A549 (cell line): ENCODE data around the gene CTU2. TPM values are rescaled to one million over a fixed set of nuclear protein-coding genes. Genes with fewer than 3 reads are reported as not detected.

Experiments
- ATAC-seq, 2 experiments: fragments of 200-7000 bp in 1 of 2; fragments of >200 bp in 1 of 2; cut with Nextera tagmentation in 1 of 2; cut with Tn5 transposase in 1 of 2; 3 replicates each; pipeline versions ENCODE4 v1.8.0 to v1.9.1; 2018 to 2020; ENCODE audit warnings: mild to moderate bottlenecking in 1 of 2, moderate library complexity in 1 of 2
- CTCF ChIA-PET: fragments of 300-600 bp; sonication (Branson Sonifier 250); formaldehyde crosslinking; extraction: SDS; loops from one replicate; lab custom pipeline; 2021; ENCODE audit warnings: antibody characterized with exemption, inconsistent platforms; lab: Yijun Ruan, JAX
- POLR2A ChIA-PET: fragments of 350-600 bp; formaldehyde crosslinking; extraction: SDS; loops from one replicate; lab custom pipeline; 2021; ENCODE audit warnings: antibody characterized with exemption, inconsistent platforms; lab: Yijun Ruan, JAX
- DNase-seq, 2 experiments: peaks; one replicate each; pipeline versions ENCODE4 v3.0.0 to v3.0.0-alpha.2; 2011 to 2016; ENCODE audit warnings: low read depth in 1 of 2, low spot score in 1 of 2
- FAIRE-seq: peaks from 2 replicates; lab custom pipeline; 2011; peaks lifted over from hg19 to GRCh38; lab: Jason Lieb, UNC
- H3K27ac ChIP-seq, 2 experiments: fragments of >200 bp; sonication (Bioruptor Twin); formaldehyde crosslinking; 3 replicates each; pipeline ENCODE4 v1.5.1; 2016 to 2017
- H3K4me1 ChIP-seq: fragments of >200 bp; sonication (Bioruptor Twin); formaldehyde crosslinking; 3 replicates; pipeline ENCODE4 v1.6.1; 2016
- H3K4me2 ChIP-seq: fragments of >200 bp; sonication (Bioruptor Twin); formaldehyde crosslinking; 3 replicates; pipeline ENCODE4 v1.6.1; 2016
- H3K4me3 ChIP-seq: fragments of >200 bp; sonication (Bioruptor Twin); formaldehyde crosslinking; 3 replicates; pipeline ENCODE4 v1.5.1; 2016
- H3K9me3 ChIP-seq: fragments of >200 bp; sonication (Bioruptor Twin); formaldehyde crosslinking; 3 replicates; pipeline ENCODE4 v1.6.1; 2016
- CBX8 ChIP-seq: fragments of 200-600 bp; sonication (generic); IDR thresholded peaks from 2 replicates; pipeline ENCODE4 v1.6.1; 2016
- CEBPB ChIP-seq, 2 experiments: fragments of >200 bp in 1 of 2; sonication (Bioruptor Twin) in 1 of 2; formaldehyde crosslinking in 1 of 2; IDR thresholded peaks; 2 replicates each; pipeline ENCODE4 v1.6.1; 2012 to 2016
- EHMT2 ChIP-seq: fragments of 200-600 bp; sonication (generic); IDR thresholded peaks from 2 replicates; pipeline ENCODE4 v1.6.1; 2016; ENCODE audit warnings: antibody characterized with exemption, low read depth, mild to moderate bottlenecking, moderate library complexity
- FOSB ChIP-seq: fragments of 250-450 bp; sonication (Bioruptor Pico); IDR thresholded peaks from 2 replicates; pipeline ENCODE4 v1.5.0; 2020; ENCODE audit warnings: mild to moderate bottlenecking, moderate library complexity
- HOXA7 ChIP-seq: fragments of 250-450 bp; sonication (Bioruptor Pico); IDR thresholded peaks from 2 replicates; pipeline ENCODE4 v1.5.0; 2020; ENCODE audit warnings: mild to moderate bottlenecking, moderate library complexity
- JUN ChIP-seq, 2 experiments: fragments of >200 bp; sonication (Bioruptor Twin); formaldehyde crosslinking; IDR thresholded peaks; 2 replicates in 1 of 2; 3 replicates in 1 of 2; pipeline ENCODE4 v1.6.1; 2016 to 2017
- JUNB ChIP-seq: fragments of >200 bp; sonication (Bioruptor Twin); formaldehyde crosslinking; IDR thresholded peaks from 2 replicates; pipeline ENCODE4 v1.6.1; 2016
- KDM1A ChIP-seq: fragments of 200-600 bp; sonication (generic); IDR thresholded peaks from 2 replicates; pipeline ENCODE4 v1.6.1; 2016; ENCODE audit warnings: low read depth, mild to moderate bottlenecking
- MYC ChIP-seq: IDR thresholded peaks from 2 replicates; pipeline ENCODE4 v1.6.1; 2012; ENCODE audit warnings: mild to moderate bottlenecking, inconsistent platforms, low read length, improper control_type of control experiment, borderline replicate concordance
- NR3C1 ChIP-seq: fragments of >200 bp; sonication (Bioruptor Twin); formaldehyde crosslinking; IDR thresholded peaks from 3 replicates; pipeline ENCODE4 v1.6.1; 2017
- POLR2AphosphoS2 ChIP-seq: conservative IDR thresholded peaks from 2 replicates; pipeline ENCODE4 v1.6.1; 2012; ENCODE audit warnings: low read length, improper control_type of control experiment, inconsistent platforms
- RCOR1 ChIP-seq: fragments of 150-350 bp; IDR thresholded peaks from 2 replicates; pipeline ENCODE4 v1.6.1; 2014; ENCODE audit warnings: antibody characterized with exemption, low read length, low read depth
- RFX5 ChIP-seq: fragments of 450-650 bp; IDR thresholded peaks from 2 replicates; pipeline ENCODE4 v1.7.1; 2014; ENCODE audit warnings: antibody characterized with exemption, mild to moderate bottlenecking, moderate library complexity
- SREBF2 ChIP-seq: fragments of 450-650 bp; IDR thresholded peaks from 2 replicates; pipeline ENCODE4 v1.6.1; 2014; ENCODE audit warnings: mild to moderate bottlenecking, moderate library complexity
- TP53 ChIP-seq: fragments of 250-450 bp; sonication (Bioruptor Pico); IDR thresholded peaks from 2 replicates; pipeline ENCODE4 v1.5.0; 2021; ENCODE audit warnings: mild to moderate bottlenecking, moderate library complexity
- ZFP36 ChIP-seq: fragments of 450-650 bp; IDR thresholded peaks from 2 replicates; pipeline ENCODE4 v1.6.1; 2014; ENCODE audit warnings: borderline replicate concordance; ENCODE audit not compliant: partially characterized antibody
- WGBS: methylation state at CpG from one replicate; pipeline ENCODE4 v1.1.6; 2017; ENCODE audit errors: missing lambda C conversion rate; 5-methylcytosine and 5-hydroxymethylcytosine counted together
- polyA plus RNA-seq, 4 experiments: library from polyadenylated mRNA; depleted of rRNA in 3 of 4; stranded (reverse); fragments of >200 nt; fragmentation: RNase III in 1 of 4; extraction: RNeasy Plus Mini Kit Qiagen cat#74134 plus additional on column Dnase treatment in 1 of 4; gene quantifications; 2 replicates in 3 of 4; 3 replicates in 1 of 4; pipeline ENCODE4 v1.2.3, GENCODE V29; 2011 to 2017
- TF ChIP-seq, protein P1 (sequence below): IDR thresholded peaks from 2 replicates; pipeline ENCODE4 v1.6.1; 2012
- TF ChIP-seq, protein P2 (sequence below): fragments of 250-450 bp; sonication (Bioruptor Pico); IDR thresholded peaks from 2 replicates; pipeline ENCODE4 v1.5.0; 2020; ENCODE audit warnings: low read depth, mild to moderate bottlenecking, moderate library complexity
- TF ChIP-seq, protein P3 (sequence below): fragments of >200 bp; sonication (Bioruptor Twin); formaldehyde crosslinking; IDR thresholded peaks from 3 replicates; pipeline ENCODE4 v1.6.1; 2016
- TF ChIP-seq, protein P4 (sequence below): fragments of 150-350 bp; IDR thresholded peaks from 2 replicates; pipeline ENCODE4 v1.6.1; 2014; ENCODE audit warnings: low read depth, mild to moderate bottlenecking, low read length

Gene CTU2
- polyA plus RNA-seq, 2 of the 4 experiments (the other 2 are of a cell fraction), result 16.4 to 21.8 TPM

DNA sequence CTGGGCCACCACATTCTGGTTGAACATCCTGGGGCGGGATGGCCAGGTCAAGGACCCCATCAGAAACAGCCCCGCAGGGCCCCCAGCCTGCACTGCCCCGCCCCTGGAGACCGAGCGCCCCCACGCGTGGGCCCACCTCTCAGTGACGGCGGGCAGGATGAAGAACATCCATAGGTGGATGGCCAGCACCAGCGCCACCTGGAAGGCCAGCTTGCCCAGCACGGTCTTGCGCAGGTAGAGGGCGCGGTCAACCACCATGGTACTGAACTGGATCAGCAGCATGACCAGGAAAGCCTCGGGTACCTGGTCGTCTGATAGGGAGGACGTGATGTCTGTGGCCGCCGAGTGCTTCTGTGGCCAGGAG, 13.6 kb downstream of the CTU2 start:
- ATAC-seq, result no peak
- TF ChIP-seq, protein P1, sequence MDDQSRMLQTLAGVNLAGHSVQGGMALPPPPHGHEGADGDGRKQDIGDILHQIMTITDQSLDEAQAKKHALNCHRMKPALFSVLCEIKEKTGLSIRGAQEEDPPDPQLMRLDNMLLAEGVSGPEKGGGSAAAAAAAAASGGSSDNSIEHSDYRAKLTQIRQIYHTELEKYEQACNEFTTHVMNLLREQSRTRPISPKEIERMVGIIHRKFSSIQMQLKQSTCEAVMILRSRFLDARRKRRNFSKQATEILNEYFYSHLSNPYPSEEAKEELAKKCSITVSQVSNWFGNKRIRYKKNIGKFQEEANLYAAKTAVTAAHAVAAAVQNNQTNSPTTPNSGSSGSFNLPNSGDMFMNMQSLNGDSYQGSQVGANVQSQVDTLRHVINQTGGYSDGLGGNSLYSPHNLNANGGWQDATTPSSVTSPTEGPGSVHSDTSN, result no peak
- TF ChIP-seq SREBF2, result no peak
- TF ChIP-seq, all 56 proteins: peak for 0
- no peaks in the 10 kb centered on the region for H3K9me3 ChIP-seq
- H3K27ac ChIP-seq, result no peak overlapping the region
- CTCF ChIA-PET, result interaction anchor here (0.7 to 9.1 kb wide), 4 partner anchors 16 to 447 kb away, joined by 3 to 105 read pairs (median 4); no protein-coding TSS in a partner anchor
- WGBS, result 91% methylated on average over 8 of the region's 19 CpGs
- no peak overlapping the region for H3K4me2 ChIP-seq
- POLR2A ChIA-PET, result no interaction called here
- FAIRE-seq (no peak), DNase-seq (no peak)
- no peak overlapping the region for H3K4me3 ChIP-seq
- no peaks in the 10 kb centered on the region for H3K4me1 ChIP-seq

DNA sequence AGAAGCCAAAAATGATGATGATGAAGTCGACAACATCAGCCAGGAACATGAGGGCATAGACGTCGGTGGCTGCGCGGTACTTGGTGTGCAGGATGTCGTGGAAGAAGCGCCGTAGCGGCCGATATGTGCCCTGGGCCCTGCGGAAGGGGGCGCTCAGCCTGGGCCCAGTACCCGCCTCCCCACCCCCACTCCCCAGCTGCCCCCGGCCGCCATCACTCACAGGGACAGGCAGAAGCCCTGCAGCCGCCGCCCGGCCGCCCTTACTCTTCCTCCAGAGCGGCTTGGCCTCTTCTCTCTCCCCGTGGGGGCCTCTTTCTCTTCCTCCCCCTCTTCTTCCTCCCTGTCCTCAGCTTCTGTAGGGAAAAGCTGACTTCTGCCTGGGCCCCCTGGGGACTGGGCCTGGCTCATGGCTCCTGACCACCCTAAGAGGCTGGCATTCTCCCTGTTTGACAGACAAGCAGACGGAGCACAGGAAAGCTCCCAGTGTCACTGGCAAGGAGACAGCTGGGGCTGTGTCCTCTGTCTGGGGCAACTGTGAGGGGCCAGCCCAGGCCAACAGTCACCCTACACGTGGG, 14.2 kb downstream of the CTU2 start:
- FAIRE-seq, result no peak
- H3K9me3 ChIP-seq, result no peaks in the 10 kb centered on the region
- no peak for DNase-seq
- TF ChIP-seq, protein P2, sequence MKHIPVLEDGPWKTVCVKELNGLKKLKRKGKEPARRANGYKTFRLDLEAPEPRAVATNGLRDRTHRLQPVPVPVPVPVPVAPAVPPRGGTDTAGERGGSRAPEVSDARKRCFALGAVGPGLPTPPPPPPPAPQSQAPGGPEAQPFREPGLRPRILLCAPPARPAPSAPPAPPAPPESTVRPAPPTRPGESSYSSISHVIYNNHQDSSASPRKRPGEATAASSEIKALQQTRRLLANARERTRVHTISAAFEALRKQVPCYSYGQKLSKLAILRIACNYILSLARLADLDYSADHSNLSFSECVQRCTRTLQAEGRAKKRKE, result no peak
- TF ChIP-seq CBX8, result no peak
- TF ChIP-seq JUNB, result no peak
- no peak for TF ChIP-seq RCOR1
- no peak for TF ChIP-seq NR3C1
- TF ChIP-seq MYC, result no peak
- no peak for TF ChIP-seq POLR2AphosphoS2
- H3K4me2 ChIP-seq, result no peak overlapping the region
- H3K27ac ChIP-seq, result no peak overlapping the region
- H3K4me1 ChIP-seq, result no peaks in the 10 kb centered on the region
- ChIA-PET CTCF (interaction anchor here (0.6 to 9.1 kb wide), 6 partner anchors 10 to 446 kb away, joined by 3 to 105 read pairs (median 4); no protein-coding TSS in a partner anchor), POLR2A (no interaction called here)
- 96% methylated on average over 21 of the region's 23 CpGs for WGBS
- ATAC-seq, result no peak
- no peak overlapping the region for H3K4me3 ChIP-seq

DNA sequence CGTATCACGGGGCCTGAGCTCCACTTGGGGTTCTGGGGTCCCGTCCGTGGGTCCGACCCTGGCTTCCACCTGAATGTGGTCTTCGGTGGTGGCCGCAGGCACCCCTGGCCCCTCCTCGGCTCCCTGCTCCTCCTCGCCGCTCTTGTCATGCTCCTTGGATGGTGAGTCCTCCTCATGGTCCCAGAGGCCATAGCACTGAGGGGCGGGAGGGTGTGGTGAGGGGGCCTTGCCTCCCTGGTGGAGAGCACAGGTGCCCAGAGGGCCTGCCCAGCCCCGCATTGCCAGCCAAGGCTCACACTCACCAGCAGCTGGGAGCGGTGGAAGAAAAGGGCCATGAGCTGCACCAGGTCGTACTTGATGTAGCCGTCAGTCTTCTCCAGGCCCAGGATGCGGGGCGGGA, 14.9 kb downstream of the CTU2 start:
- no peak for DNase-seq
- ATAC-seq, result no peak
- no peak overlapping the region for H3K27ac ChIP-seq
- ChIA-PET POLR2A (no interaction called here), CTCF (interaction anchor here (0.6 to 9.1 kb wide), 3 partner anchors 9 to 149 kb away, joined by 3 to 105 read pairs (median 4); no protein-coding TSS in a partner anchor)
- H3K9me3 ChIP-seq, result no peaks in the 10 kb centered on the region
- H3K4me1 ChIP-seq, result no peaks in the 10 kb centered on the region
- no peak overlapping the region for H3K4me3 ChIP-seq
- 93% methylated on average over 17 of the region's 17 CpGs for WGBS
- H3K4me2 ChIP-seq, result no peak overlapping the region
- TF ChIP-seq CEBPB (IDR thresholded peaks at IDR 0.05), result no peak
- TF ChIP-seq CBX8, result no peak
- TF ChIP-seq, protein P3, sequence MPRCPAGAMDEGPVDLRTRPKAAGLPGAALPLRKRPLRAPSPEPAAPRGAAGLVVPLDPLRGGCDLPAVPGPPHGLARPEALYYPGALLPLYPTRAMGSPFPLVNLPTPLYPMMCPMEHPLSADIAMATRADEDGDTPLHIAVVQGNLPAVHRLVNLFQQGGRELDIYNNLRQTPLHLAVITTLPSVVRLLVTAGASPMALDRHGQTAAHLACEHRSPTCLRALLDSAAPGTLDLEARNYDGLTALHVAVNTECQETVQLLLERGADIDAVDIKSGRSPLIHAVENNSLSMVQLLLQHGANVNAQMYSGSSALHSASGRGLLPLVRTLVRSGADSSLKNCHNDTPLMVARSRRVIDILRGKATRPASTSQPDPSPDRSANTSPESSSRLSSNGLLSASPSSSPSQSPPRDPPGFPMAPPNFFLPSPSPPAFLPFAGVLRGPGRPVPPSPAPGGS, result no peak
- no peak for TF ChIP-seq TP53
- no peak for TF ChIP-seq EHMT2
- no peak for TF ChIP-seq FOSB (CRISPR knock-in tag)
- no peak for TF ChIP-seq ZFP36
- TF ChIP-seq RFX5, result no peak
- TF ChIP-seq KDM1A, result no peak
- no peak for TF ChIP-seq RCOR1
- TF ChIP-seq, protein P4, sequence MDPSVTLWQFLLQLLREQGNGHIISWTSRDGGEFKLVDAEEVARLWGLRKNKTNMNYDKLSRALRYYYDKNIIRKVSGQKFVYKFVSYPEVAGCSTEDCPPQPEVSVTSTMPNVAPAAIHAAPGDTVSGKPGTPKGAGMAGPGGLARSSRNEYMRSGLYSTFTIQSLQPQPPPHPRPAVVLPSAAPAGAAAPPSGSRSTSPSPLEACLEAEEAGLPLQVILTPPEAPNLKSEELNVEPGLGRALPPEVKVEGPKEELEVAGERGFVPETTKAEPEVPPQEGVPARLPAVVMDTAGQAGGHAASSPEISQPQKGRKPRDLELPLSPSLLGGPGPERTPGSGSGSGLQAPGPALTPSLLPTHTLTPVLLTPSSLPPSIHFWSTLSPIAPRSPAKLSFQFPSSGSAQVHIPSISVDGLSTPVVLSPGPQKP, result no peak
- no peak for TF ChIP-seq HOXA7 (CRISPR knock-in tag)
- no peak for TF ChIP-seq JUN (IDR thresholded peaks at IDR 0.05)
- TF ChIP-seq, all 56 proteins: peak for 0
- no peak for FAIRE-seq
